Stimulated activated CD4-positive, alpha-beta T cell treated with anti-CD3 and anti-CD28 coated beads, TNF-alpha, amount 100 ng/mL, for 24 hours (primary cell): ENCODE data around the gene TRIM51G.
"Not testable (repeated sequence)": the region's sequence is repeated elsewhere in the genome, so short reads cannot be mapped to it uniquely, and the experiment has no call there.

ENCODE experiments used
- DNase-seq, 3 experiments: peaks; one replicate each; pipeline ENCODE4 v3.0.0-alpha.2; 2020; ENCODE audit warnings: low read depth in 3 of 3

TRIM51G gene, protein sequence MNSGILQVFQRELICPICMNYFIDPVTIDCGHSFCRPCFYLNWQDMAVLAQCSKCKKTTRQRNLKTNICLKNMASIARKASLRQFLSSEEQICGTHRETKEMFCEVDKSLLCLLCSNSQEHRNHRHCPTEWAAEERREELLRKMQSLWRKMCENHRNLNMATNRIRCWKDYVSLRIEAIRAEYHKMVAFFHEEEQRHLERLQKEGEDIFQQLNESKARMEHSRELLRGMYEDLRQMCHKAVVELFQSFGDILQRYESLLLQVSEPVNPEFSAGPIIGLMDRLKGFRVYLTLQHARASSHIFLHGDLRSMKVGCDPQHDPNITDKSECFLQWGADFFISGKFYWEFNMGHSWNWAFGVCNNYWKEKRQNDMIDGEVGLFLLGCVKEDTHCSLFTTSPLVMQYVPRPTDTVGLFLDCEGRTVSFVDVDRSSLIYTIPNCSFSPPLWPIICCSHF

DNA sequence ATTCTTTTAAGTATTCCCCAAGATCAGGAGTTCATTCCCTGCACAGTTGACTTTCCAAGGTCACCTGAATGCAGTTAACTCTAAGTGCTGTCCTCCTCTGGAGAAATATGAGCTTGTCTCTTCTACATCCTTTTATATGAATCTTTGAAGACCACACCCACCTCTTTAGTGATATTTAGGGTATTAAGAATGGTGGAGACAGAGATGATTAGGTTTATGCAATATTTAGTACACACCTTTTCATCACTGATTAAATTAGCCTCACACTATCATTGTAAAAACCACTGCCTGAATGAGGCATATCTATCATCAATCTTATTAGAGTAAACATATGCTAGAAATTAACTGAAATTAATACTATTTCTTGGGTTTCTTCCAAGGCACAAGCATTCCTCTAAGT is at the start of gene TRIM51G:
TSS of gene TRIM51G (minus strand) at position 101 of the 400 bp plus-strand sequence. CDS start 2,190 bp downstream, outside the sequence.
- DNase-seq = not testable (repeated sequence)

DNA sequence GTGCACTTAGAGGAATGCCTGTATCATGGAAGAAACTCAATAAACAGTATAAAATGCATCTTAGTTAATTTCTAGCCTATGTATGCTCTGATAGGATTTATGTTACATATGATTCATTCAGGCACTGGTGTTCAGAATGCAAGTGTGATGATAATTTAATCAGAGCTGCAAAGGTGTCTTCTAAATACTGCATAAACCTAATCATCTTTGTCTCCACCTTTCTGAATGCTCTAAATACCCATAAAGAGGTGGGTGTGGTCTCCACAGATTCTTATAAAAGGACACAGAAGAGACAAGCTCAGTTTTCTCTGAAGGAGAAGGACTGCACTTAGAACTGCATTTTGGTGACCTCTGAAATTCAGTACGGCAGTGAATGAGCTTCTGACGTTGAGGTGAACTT is 44.8 kb upstream of the TRIM51G start, which contains the start of gene TRIM49B:
TSS of gene TRIM49B (plus strand) at position 301 of the 400 bp plus-strand sequence. CDS start 2,777 bp downstream, outside the sequence.
- DNase-seq = not testable (repeated sequence)

DNA sequence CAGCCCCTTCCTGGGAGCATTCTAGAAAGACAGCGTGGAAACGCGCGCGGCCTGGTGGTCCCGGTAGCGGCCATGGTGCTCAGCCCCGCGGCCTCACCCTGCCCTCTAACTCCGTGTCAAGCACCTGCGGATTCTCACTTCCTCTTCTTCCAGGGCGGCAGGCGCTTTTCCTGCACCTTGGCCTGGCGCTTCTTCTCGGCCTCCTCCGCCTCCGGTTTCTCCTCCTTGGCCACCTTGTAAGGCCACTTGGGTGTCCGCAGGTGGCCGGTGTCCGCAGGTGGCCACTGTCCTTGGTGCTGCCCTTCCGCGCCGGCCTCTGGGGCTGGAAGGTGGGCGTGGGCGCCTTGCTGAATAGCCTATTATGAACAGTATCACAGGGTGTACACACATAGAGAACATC is 15.1 kb downstream of the TRIM51G start:
- DNase-seq = not testable (repeated sequence)

DNA sequence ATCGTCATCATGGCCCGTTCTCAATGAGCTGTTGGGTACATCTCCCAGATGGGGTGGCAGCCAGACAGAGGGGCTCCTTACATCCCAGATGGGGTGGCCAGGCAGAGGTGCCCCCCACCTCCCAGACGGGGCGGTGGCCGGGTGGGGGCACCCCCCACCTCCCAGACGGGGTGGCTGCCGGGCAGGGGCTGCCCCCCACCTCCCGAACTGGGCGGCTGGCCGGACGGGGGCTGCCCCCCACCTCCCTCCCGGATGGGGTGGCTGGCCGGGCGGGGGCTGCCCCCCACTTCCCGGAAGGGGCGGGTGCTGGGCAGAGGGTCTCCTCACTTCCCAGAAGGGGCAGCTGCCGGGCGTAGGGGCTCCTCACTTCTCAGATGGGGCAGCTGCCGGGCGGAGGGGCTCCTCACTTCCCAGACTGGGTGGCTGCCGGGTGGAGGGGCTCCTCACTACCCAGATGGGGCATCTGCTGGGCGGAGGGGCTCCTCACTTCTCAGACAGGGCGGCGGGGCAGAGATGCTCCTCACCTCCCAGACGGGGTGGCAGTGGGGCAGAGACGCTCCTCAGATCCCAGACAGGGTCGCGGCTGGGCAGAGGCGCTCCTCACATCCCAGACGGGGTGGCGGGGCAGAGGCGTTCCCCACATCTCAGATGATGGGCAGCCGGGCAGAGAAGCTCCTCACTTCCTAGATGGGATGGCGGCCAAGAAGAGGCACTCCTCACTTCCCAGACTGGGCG is 28.2 kb downstream of the TRIM51G start:
- not testable (repeated sequence) for DNase-seq

DNA sequence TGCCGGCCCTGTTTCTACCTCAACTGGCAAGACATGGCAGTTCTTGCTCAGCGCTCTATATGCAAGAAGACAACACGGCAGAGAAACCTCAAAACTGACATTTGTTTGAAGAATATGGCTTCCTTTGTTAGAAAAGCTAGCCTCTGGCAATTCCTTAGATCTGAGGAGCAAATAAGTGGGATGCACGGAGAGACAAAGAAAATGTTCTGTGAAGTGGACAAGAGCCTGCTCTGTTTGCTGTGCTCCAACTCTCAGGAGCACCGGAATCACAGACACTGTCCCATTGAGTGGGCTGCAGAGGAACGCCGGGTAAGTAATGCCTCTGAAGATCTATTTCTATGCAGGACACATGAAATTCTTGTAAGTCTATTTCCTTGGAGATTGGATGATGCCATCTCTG is 37.9 kb downstream of the TRIM51G start:
- not testable (repeated sequence) for DNase-seq
